Caco-2 (cell line): ENCODE results near the gene AXIN1. TPM values are rescaled to one million over a fixed set of nuclear protein-coding genes. Genes with fewer than 3 reads are reported as not detected.

Experiments
- BruUV-seq: library from RNA; stranded (reverse); fragments of 400-500 nt; replicated peaks from 2 replicates; lab custom pipeline; 2021; lab: Mats Ljungman, UMichigan
- CTCF ChIA-PET: fragments of 300-600 bp; sonication (Branson Sonifier 250); formaldehyde crosslinking; loops from one replicate; lab custom pipeline; 2022; ENCODE audit warnings: antibody characterized with exemption; lab: Charles Lee
- POLR2A ChIA-PET: fragments of 300-600 bp; sonication (Branson Sonifier 250); formaldehyde crosslinking; loops from one replicate; lab custom pipeline; 2022; ENCODE audit warnings: antibody characterized with exemption; lab: Charles Lee
- DNase-seq, 2 experiments: peaks; one replicate each; pipeline versions ENCODE4 v3.0.0 to v3.0.0-alpha.2; 2020 to 2022
- H3K27me3 ChIP-seq: replicated peaks from 2 replicates; pipeline ENCODE4 v1.6.0; 2011; ENCODE audit warnings: low read length; ENCODE audit not compliant: control insufficient read depth, insufficient read depth
- H3K36me3 ChIP-seq: 2 replicates; pipeline ENCODE4 v1.5.1; 2011; ENCODE audit warnings: low read length; ENCODE audit not compliant: control insufficient read depth, insufficient read depth
- H3K4me1 ChIP-seq: fragments of 250-450 bp; sonication (Bioruptor Pico); 2 replicates; pipeline ENCODE4 v1.5.1; 2020; ENCODE audit warnings: mild to moderate bottlenecking
- H3K4me3 ChIP-seq: 2 replicates; pipeline ENCODE4 v1.5.1; 2011; ENCODE audit warnings: low read depth, mild to moderate bottlenecking, control low read depth, low read length
- H3K9me3 ChIP-seq: fragments of 250-450 bp; sonication (Bioruptor Pico); 2 replicates; pipeline ENCODE4 v1.5.1; 2020; ENCODE audit warnings: mild to moderate bottlenecking, moderate library complexity
- H3K27ac Mint-ChIP-seq: one replicate; pipeline ENCODE4 v1.8.0; 2022; ENCODE audit warnings: mixed read lengths; ENCODE audit not compliant: unreplicated experiment
- H3K27me3 Mint-ChIP-seq: one replicate; pipeline ENCODE4 v1.8.0; 2022; ENCODE audit warnings: mixed read lengths; ENCODE audit not compliant: insufficient read depth, unreplicated experiment
- H3K36me3 Mint-ChIP-seq: one replicate; pipeline ENCODE4 v1.8.0; 2022; ENCODE audit warnings: mild to moderate bottlenecking, mixed read lengths; ENCODE audit not compliant: insufficient read depth, unreplicated experiment
- H3K4me1 Mint-ChIP-seq: one replicate; pipeline ENCODE4 v1.8.0; 2022; ENCODE audit warnings: low read depth, mixed read lengths; ENCODE audit not compliant: unreplicated experiment
- H3K4me3 Mint-ChIP-seq: one replicate; pipeline ENCODE4 v1.8.0; 2022; ENCODE audit warnings: mild to moderate bottlenecking, moderate library complexity, mixed read lengths; ENCODE audit not compliant: unreplicated experiment
- H3K9me3 Mint-ChIP-seq: one replicate; pipeline ENCODE4 v1.8.0; 2022; ENCODE audit warnings: mixed read lengths; ENCODE audit not compliant: unreplicated experiment
- CTCF ChIP-seq, 2 experiments: fragments of 200-600 bp in 1 of 2; IDR thresholded peaks; 1 replicate in 1 of 2; 2 replicates in 1 of 2; pipeline versions ENCODE4 v1.5.1 to v1.8.0; 2011 to 2022; ENCODE audit warnings: antibody characterized with exemption in 1 of 2, control low read depth in 1 of 2, inconsistent platforms in 1 of 2, low read depth in 1 of 2, low read length in 1 of 2, mild to moderate bottlenecking in 1 of 2, moderate library complexity in 1 of 2; ENCODE audit not compliant: insufficient read depth in 1 of 2, severe bottlenecking in 1 of 2, unreplicated experiment in 1 of 2
- intact Hi-C: fragments of 100-400 bp; cut with micrococcal nuclease; formaldehyde crosslinking; loops from one replicate; pipeline ENCODE4 v1.10.0; 2022; ENCODE audit not compliant: unreplicated experiment
- total RNA-seq: library from RNA; stranded (reverse); gene quantifications from 2 replicates; pipeline ENCODE4 v1.2.3, GENCODE V29; 2022

The AXIN1 gene
- total RNA-seq, 1 experiment from 2014 or later: 34.5 TPM

- CTCF ChIA-PET: no interaction called here
- peak overlapping the region; percentile 76 for H3K4me3 Mint-ChIP-seq
- no peak overlapping the region for H3K4me3 ChIP-seq
- peaks cover 30% of the 10 kb centered on the region for H3K36me3 Mint-ChIP-seq
- peaks cover 17% of the 10 kb centered on the region for H3K4me1 ChIP-seq
- POLR2A ChIA-PET: interaction anchor here (0.6 kb wide), 1 partner anchor 29 kb away, joined by 4 read pairs; no protein-coding TSS in a partner anchor
- TF ChIP-seq CTCF (IDR thresholded peaks at IDR 0.05; ENCODE audit: insufficient read depth in 1 of 2, low read depth in 1 of 2, low read length in 1 of 2, severe bottlenecking in 1 of 2, unreplicated experiment in 1 of 2): no peak
- no peak for DNase-seq
- peaks cover 3% of the 10 kb centered on the region for H3K36me3 ChIP-seq
- H3K27me3 Mint-ChIP-seq: no peaks in the 10 kb centered on the region
- H3K4me1 Mint-ChIP-seq: peaks cover under 1% of the 10 kb centered on the region
- no peaks in the 10 kb centered on the region for H3K27me3 ChIP-seq
- BruUV-seq: no TSS peak
- no peaks in the 10 kb centered on the region for H3K9me3 ChIP-seq
- no peaks in the 10 kb centered on the region for H3K9me3 Mint-ChIP-seq
- intact Hi-C loops: no loop called here
- no peak overlapping the region for H3K27ac Mint-ChIP-seq
These were observed 47.6 kb upstream of the AXIN1 start for GRCh38 chr16:400061-400591.

- Mint-ChIP-seq H3K36me3 (peaks cover 30% of the 10 kb centered on the region), H3K4me1 (no peaks in the 10 kb centered on the region), H3K27me3 (no peaks in the 10 kb centered on the region), H3K9me3 (no peaks in the 10 kb centered on the region), H3K27ac (no peak overlapping the region), H3K4me3 (peak overlapping the region; percentile 24)
- Histone ChIP-seq H3K4me3 (no peak overlapping the region), H3K4me1 (peaks cover 11% of the 10 kb centered on the region; the same call in 1 of the 2 replicates), H3K36me3 (peaks cover 3% of the 10 kb centered on the region), H3K27me3 (no peaks in the 10 kb centered on the region), H3K9me3 (no peaks in the 10 kb centered on the region)
- CTCF ChIA-PET: no interaction called here
- no TSS peak for BruUV-seq
- POLR2A ChIA-PET: no interaction called here
- TF ChIP-seq CTCF (IDR thresholded peaks at IDR 0.05; ENCODE audit: insufficient read depth in 1 of 2, low read depth in 1 of 2, low read length in 1 of 2, severe bottlenecking in 1 of 2, unreplicated experiment in 1 of 2): no peak
- intact Hi-C loops: no loop called here
- no peak for DNase-seq
These were observed 47.0 kb upstream of the AXIN1 start for GRCh38 chr16:399340-400019.

- no peak overlapping the region for H3K4me3 ChIP-seq
- no peak for TF ChIP-seq CTCF (IDR thresholded peaks at IDR 0.05; ENCODE audit: insufficient read depth in 1 of 2, low read depth in 1 of 2, low read length in 1 of 2, severe bottlenecking in 1 of 2, unreplicated experiment in 1 of 2)
- H3K4me1 ChIP-seq: peaks cover 11% of the 10 kb centered on the region; the same call in 1 of the 2 replicates
- Mint-ChIP-seq H3K27me3 (no peaks in the 10 kb centered on the region), H3K4me1 (no peaks in the 10 kb centered on the region), H3K27ac (no peak overlapping the region), H3K9me3 (no peaks in the 10 kb centered on the region), H3K4me3 (peak overlapping the region; percentile 58), H3K36me3 (peaks cover 30% of the 10 kb centered on the region)
- peaks cover 3% of the 10 kb centered on the region for H3K36me3 ChIP-seq
- ChIA-PET CTCF (interaction anchor here (1.0 kb wide), 1 partner anchor 18 kb away, joined by 3 read pairs; no protein-coding TSS in a partner anchor), POLR2A (no interaction called here)
- H3K9me3 ChIP-seq: no peaks in the 10 kb centered on the region
- intact Hi-C loops: no loop called here
- BruUV-seq: no TSS peak
- DNase-seq: no peak
- no peaks in the 10 kb centered on the region for H3K27me3 ChIP-seq
These were observed 46.2 kb upstream of the AXIN1 start for GRCh38 chr16:398561-399339.
